Measurements from ENCODE around the gene MYLIP. TPM values are rescaled to one million over a fixed set of nuclear protein-coding genes. Genes with fewer than 3 reads are reported as not detected.

Gene MYLIP
- polyA plus RNA-seq, 3 donors = 19.9 to 84.0 (median 28.0) TPM

GRCh38 chr6:16177881-16178280 lies 49.0 kb downstream of the MYLIP start:
- DNase-seq = no peak
- Histone ChIP-seq H3K79me2 (ENCODE audit: insufficient read depth, low read length) (no peaks in the 10 kb centered on the region), H3K9ac (ENCODE audit: insufficient read depth, low read length, poor library complexity, severe bottlenecking) (no peak overlapping the region), H3K4me1 (ENCODE audit: control insufficient read depth in 1 of 2, insufficient read depth in 2 of 2, low read length in 2 of 2) (peaks cover 0 to 9% of the 10 kb centered on the region in 2 donors), H4K20me1 (ENCODE audit: insufficient read depth, low read length) (no peaks in the 10 kb centered on the region), H3K27ac (ENCODE audit: low read depth in 1 of 2, low read length in 2 of 2) (no peak overlapping the region), H2AFZ (ENCODE audit: insufficient read depth, low read depth, low read length, poor library complexity, severe bottlenecking) (no peak overlapping the region), H3K36me3 (replicated peaks in 1 of 2; ENCODE audit: control insufficient read depth in 1 of 2, insufficient read depth in 2 of 2, low read length in 2 of 2) (no peaks in the 10 kb centered on the region), H3K4me2 (replicated peaks; ENCODE audit: extremely low read depth, low read length, poor library complexity, severe bottlenecking) (no peak overlapping the region), H3K27me3 (ENCODE audit: control insufficient read depth in 2 of 2, insufficient read depth in 2 of 2, low read length in 2 of 2) (no peaks in the 10 kb centered on the region), H3K4me3 (replicated peaks in 1 of 3; ENCODE audit: low read depth in 2 of 3, low read length in 3 of 3) (no peak overlapping the region), H3K9me3 (replicated peaks in 1 of 2; ENCODE audit: control insufficient read depth in 1 of 2, insufficient read depth in 1 of 2, low read length in 2 of 2) (peaks cover 0 to 6% of the 10 kb centered on the region in 2 donors)
- H3K36me3 Mint-ChIP-seq = no peaks in the 10 kb centered on the region
- H3K4me1 Mint-ChIP-seq = peaks cover 11% of the 10 kb centered on the region
- H3K27ac Mint-ChIP-seq = no peak overlapping the region
- H3K4me3 Mint-ChIP-seq = no peak overlapping the region
- no CpG with 5 or more reads among the region's 5 CpGs for WGBS (ENCODE audit: insufficient coverage)
- H3K27me3 Mint-ChIP-seq (ENCODE audit: low read depth in 3 of 3) = no peaks in the 10 kb centered on the region
- TF ChIP-seq CTCF (IDR thresholded peaks at IDR 0.05) = no peak
- H3K9me3 Mint-ChIP-seq = peaks cover 0 to 10% (median 5%) of the 10 kb centered on the region in 7 donors
- intact Hi-C loops (cut with micrococcal nuclease) = no loop called here

GRCh38 chr6:16178351-16178750 lies 49.5 kb downstream of the MYLIP start:
- peaks cover 0 to 10% (median 5%) of the 10 kb centered on the region in 7 donors for H3K9me3 Mint-ChIP-seq
- no peaks in the 10 kb centered on the region for H4K20me1 ChIP-seq (ENCODE audit: insufficient read depth, low read length)
- H3K36me3 ChIP-seq (replicated peaks in 1 of 2; ENCODE audit: control insufficient read depth in 1 of 2, insufficient read depth in 2 of 2, low read length in 2 of 2) = no peaks in the 10 kb centered on the region
- no peak for DNase-seq
- no peak overlapping the region for H3K4me2 ChIP-seq (replicated peaks; ENCODE audit: extremely low read depth, low read length, poor library complexity, severe bottlenecking)
- H3K4me1 ChIP-seq (ENCODE audit: control insufficient read depth in 1 of 2, insufficient read depth in 2 of 2, low read length in 2 of 2) = peaks cover 0 to 9% of the 10 kb centered on the region in 2 donors
- H3K79me2 ChIP-seq (ENCODE audit: insufficient read depth, low read length) = no peaks in the 10 kb centered on the region
- H3K4me3 Mint-ChIP-seq = no peak overlapping the region
- no peak overlapping the region for H3K27ac Mint-ChIP-seq
- H3K9me3 ChIP-seq (replicated peaks in 1 of 2; ENCODE audit: control insufficient read depth in 1 of 2, insufficient read depth in 1 of 2, low read length in 2 of 2) = peaks cover 0 to 6% of the 10 kb centered on the region in 2 donors
- H3K4me3 ChIP-seq (replicated peaks in 1 of 3; ENCODE audit: low read depth in 2 of 3, low read length in 3 of 3) = no peak overlapping the region
- no peak overlapping the region for H3K27ac ChIP-seq (ENCODE audit: low read depth in 1 of 2, low read length in 2 of 2)
- H3K27me3 Mint-ChIP-seq (ENCODE audit: low read depth in 3 of 3) = peaks cover 0 to under 1% (median 0%) of the 10 kb centered on the region in 3 donors
- no peaks in the 10 kb centered on the region for H3K36me3 Mint-ChIP-seq
- H2AFZ ChIP-seq (ENCODE audit: insufficient read depth, low read depth, low read length, poor library complexity, severe bottlenecking) = no peak overlapping the region
- intact Hi-C loops (cut with micrococcal nuclease) = no loop called here
- no peak overlapping the region for H3K9ac ChIP-seq (ENCODE audit: insufficient read depth, low read length, poor library complexity, severe bottlenecking)
- TF ChIP-seq CTCF (IDR thresholded peaks at IDR 0.05) = no peak
- no CpG with 5 or more reads among the region's 7 CpGs for WGBS (ENCODE audit: insufficient coverage)
- peaks cover 12% of the 10 kb centered on the region for H3K4me1 Mint-ChIP-seq
- H3K27me3 ChIP-seq (ENCODE audit: control insufficient read depth in 2 of 2, insufficient read depth in 2 of 2, low read length in 2 of 2) = no peaks in the 10 kb centered on the region
